Effector memory CD8-positive, alpha-beta T cell (primary cell): ENCODE results near the gene COG5.

Experiments used
- ATAC-seq: fragments of 150-1000 bp; cut with Tn5 transposase; replicated peaks from 2 replicates; pipeline ENCODE4 v1.10.0; 2021; ENCODE audit warnings: mild to moderate bottlenecking, moderate library complexity
- DNase-seq, 3 experiments: peaks; one replicate each; pipeline ENCODE4 v3.0.0; 2021
- H3K27ac Mint-ChIP-seq, 2 donors: one replicate each; pipeline ENCODE4 v1.8.0; 2022; ENCODE audit warnings: mild to moderate bottlenecking in 2 of 2, mixed read lengths in 2 of 2, moderate library complexity in 2 of 2
- H3K27me3 Mint-ChIP-seq, 2 donors: one replicate each; pipeline ENCODE4 v1.8.0; 2022; ENCODE audit warnings: mixed read lengths in 2 of 2
- H3K36me3 Mint-ChIP-seq: one replicate; pipeline ENCODE4 v1.8.0; 2022; ENCODE audit warnings: mild to moderate bottlenecking, moderate library complexity, mixed read lengths; ENCODE audit not compliant: insufficient read depth
- H3K4me1 Mint-ChIP-seq, 2 donors: one replicate each; pipeline ENCODE4 v1.8.0; 2022; ENCODE audit warnings: low read depth in 2 of 2, mixed read lengths in 2 of 2
- H3K4me3 Mint-ChIP-seq, 2 donors: one replicate each; pipeline ENCODE4 v1.8.0; 2022; ENCODE audit warnings: mild to moderate bottlenecking in 2 of 2, mixed read lengths in 2 of 2, moderate library complexity in 2 of 2
- H3K9me3 Mint-ChIP-seq, 2 donors: one replicate each; pipeline ENCODE4 v1.8.0; 2022; ENCODE audit warnings: mixed read lengths in 2 of 2

COG5 gene

DNA sequence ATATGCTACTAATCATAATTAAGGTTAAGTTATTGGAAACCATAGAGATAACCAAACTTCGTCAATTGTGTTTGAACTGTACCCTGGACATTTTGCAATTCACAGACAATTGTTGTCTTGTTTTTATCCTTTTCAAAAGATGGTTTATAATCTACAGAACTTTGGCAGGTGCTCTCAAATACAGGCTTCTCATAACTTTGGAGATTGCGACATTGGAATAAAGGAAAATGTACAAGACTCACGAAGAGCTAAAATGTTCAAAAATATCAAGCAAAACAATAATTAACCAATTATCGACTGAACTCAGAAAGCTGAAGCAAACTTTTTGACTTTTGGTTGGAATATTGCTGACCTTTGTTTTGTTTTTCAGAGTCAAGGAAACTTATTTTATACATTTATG is 182.3 kb downstream of the COG5 start:
- DNase-seq (no peak), ATAC-seq (no peak)
- Mint-ChIP-seq H3K27ac (no peak overlapping the region), H3K4me3 (no peak overlapping the region), H3K36me3 (no peaks in the 10 kb centered on the region), H3K27me3 (no peaks in the 10 kb centered on the region), H3K9me3 (no peaks in the 10 kb centered on the region), H3K4me1 (peaks cover 3 to 11% of the 10 kb centered on the region in 2 donors)

DNA sequence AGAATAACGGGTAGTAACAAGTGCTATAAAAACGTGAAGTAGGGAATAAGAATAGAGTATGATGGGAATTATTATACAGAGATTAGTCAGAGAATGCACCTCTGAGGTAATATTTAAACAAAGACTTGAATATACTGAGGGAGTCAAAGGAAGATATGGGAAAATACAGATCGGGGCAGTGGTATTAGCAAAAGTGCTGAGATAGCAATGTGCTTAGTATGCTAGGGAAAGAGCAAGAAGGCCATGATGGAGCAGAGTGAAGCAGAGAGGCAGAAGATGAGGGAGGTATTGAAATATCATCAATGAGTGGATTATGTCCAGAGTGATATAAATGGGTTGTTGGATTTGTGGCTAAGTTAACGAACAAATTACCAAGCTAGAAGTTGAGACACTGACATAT is 190.4 kb downstream of the COG5 start:
- no peak for DNase-seq
- no peak for ATAC-seq
- Mint-ChIP-seq H3K27me3 (no peaks in the 10 kb centered on the region), H3K36me3 (peaks cover 7% of the 10 kb centered on the region), H3K4me3 (no peak overlapping the region), H3K9me3 (no peaks in the 10 kb centered on the region), H3K4me1 (peaks cover 0 to 3% of the 10 kb centered on the region in 2 donors), H3K27ac (no peak overlapping the region)

DNA sequence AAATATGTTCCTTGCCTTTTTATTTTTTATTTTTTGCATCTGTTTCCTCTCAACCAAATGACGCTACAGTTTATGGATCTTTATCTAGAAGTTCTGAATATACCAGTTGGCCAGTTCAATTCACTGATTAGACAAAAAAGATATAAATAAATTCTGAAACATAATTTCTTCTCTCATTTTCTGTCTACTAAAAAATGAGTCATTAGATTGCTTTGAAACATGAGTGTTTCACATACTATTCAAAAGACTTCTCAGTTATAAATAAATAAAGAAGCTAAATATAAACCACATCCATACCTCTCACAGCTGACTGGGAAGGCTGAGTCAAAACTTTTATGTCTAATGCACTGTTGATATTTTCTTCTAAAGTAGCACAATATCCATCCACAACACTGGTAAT is 191.4 kb downstream of the COG5 start:
- ATAC-seq (no peak), DNase-seq (no peak)
- no peak overlapping the region for H3K4me3 Mint-ChIP-seq
- H3K4me1 Mint-ChIP-seq = no peaks in the 10 kb centered on the region
- H3K36me3 Mint-ChIP-seq = peaks cover 7% of the 10 kb centered on the region
- no peaks in the 10 kb centered on the region for H3K27me3 Mint-ChIP-seq
- H3K27ac Mint-ChIP-seq = no peak overlapping the region
- no peaks in the 10 kb centered on the region for H3K9me3 Mint-ChIP-seq

DNA sequence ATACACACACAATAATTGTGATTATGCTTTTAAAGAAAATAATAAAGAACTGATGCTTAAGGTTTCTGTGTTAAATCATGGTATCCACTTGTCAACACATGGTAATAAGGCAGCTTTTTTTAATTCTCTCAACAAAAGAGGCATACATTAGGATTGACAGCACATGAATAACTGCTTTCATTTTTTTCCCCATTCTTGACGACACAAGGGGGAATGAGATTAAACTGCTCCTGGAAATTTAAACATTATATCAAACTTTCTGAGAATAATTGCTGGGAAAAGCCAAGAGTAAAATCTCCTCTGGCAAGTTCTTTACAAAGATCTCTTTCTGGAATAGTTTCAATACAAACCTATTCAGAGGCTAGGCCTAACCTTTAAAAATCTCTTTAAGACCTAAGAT is 192.9 kb downstream of the COG5 start:
- no peak overlapping the region for H3K27ac Mint-ChIP-seq
- no peak overlapping the region for H3K4me3 Mint-ChIP-seq
- peaks cover 10% of the 10 kb centered on the region for H3K36me3 Mint-ChIP-seq
- peaks cover 5 to 8% of the 10 kb centered on the region in 2 donors for H3K4me1 Mint-ChIP-seq
- no peak for DNase-seq
- H3K9me3 Mint-ChIP-seq = no peaks in the 10 kb centered on the region
- ATAC-seq = no peak
- H3K27me3 Mint-ChIP-seq = no peaks in the 10 kb centered on the region

DNA sequence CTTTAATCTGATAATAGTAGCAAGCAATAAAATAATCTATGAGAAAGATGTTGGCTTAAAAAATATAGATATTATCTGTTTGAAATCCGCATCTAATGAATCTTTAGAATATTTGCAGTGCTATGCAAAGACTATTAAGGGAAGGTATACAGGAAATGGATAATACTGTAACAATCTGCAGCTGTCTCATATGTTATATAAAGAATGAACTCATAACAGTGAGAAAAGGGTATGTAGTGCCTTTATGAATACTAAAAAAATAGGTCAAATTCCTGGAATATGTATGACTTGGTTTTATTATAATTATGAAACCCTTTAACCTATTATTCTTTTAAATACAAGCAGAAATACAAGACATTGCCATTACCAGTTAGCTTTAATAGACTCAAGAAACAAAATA is 198.9 kb downstream of the COG5 start:
- Mint-ChIP-seq H3K4me1 (peaks cover 5 to 8% of the 10 kb centered on the region in 2 donors), H3K4me3 (no peak overlapping the region), H3K27ac (no peak overlapping the region), H3K9me3 (no peaks in the 10 kb centered on the region), H3K27me3 (no peaks in the 10 kb centered on the region), H3K36me3 (peaks cover 15% of the 10 kb centered on the region)
- no peak for ATAC-seq
- DNase-seq = no peak

DNA sequence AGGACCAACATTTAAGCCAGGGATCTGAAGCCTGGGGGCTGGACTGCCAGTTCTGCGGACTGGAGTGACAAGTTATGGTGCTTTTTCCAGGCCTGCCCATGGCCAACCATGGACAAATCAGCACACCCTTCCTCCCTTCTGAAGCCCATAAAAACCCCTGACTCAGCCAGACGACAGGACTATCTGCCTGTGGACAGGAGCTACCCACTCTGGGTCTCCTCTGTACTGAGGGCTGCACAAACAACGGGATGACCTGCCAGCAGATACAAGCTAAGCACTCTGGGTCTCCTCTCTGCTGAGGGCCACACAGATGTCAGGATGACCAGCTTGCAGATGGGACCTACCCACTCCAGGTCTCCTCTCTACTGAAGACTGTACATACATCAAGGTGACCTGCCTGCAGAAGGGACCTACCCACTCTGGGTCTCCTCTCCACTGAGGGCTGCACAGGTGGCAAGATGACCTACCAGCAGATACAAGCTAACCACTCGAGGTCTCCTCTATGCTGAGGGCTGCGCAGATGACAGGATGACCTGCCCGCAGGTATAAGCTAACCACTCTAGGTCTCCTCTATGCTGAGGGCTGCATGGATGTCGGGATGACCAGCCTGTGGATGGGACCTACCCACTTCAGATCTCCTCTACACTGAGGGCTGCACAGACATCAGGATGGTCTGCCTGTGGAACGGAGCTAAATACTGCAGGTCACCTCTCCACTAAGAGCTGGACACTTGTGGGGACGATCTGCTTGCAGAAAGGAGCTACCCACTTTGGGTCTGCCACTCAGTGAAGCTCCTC is 204.0 kb downstream of the COG5 start:
- Mint-ChIP-seq H3K27me3 (no peaks in the 10 kb centered on the region), H3K9me3 (no peaks in the 10 kb centered on the region), H3K4me3 (no peak overlapping the region), H3K4me1 (no peaks in the 10 kb centered on the region), H3K36me3 (peaks cover 10% of the 10 kb centered on the region), H3K27ac (no peak overlapping the region)
- DNase-seq = no peak
- no peak for ATAC-seq

DNA sequence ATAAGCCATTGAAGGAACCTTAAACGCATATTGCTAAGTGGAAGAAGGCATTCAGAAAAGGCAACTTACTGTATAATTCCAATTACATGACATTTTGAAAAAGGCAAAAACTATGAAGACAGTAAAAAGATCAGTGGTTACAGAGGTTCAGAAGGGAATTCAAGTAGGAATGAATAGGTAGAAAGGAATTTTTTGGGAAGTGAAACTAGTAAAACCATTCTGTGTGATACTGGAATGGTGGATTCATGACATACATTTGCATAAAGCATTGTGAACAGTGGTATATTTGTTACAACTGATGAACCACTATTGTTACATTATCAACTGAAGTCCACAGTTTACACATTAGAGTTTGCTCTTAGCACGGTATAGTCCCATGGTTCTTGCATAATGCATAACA is 208.1 kb downstream of the COG5 start:
- Mint-ChIP-seq H3K9me3 (no peaks in the 10 kb centered on the region), H3K4me3 (no peak overlapping the region), H3K36me3 (peaks cover 5% of the 10 kb centered on the region), H3K27me3 (no peaks in the 10 kb centered on the region), H3K27ac (no peak overlapping the region), H3K4me1 (no peaks in the 10 kb centered on the region)
- DNase-seq (no peak), ATAC-seq (no peak)

DNA sequence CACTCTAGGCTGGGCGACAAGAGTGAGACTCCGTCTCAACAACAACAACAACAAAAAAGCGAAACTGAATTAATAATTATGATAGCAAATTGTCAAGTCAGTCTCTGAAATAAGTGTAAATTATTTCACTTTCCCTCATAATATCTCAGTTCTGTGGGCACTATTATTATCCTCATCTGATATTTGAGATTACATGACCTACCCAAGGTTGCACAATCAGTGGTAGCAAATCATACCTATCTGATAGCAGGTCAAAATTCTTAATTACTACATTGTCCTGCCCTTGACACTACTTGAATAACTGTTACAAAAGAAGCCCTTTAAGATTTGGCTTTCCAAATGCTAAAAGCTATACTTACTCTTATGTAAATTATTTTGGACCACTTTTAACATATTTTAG is 209.1 kb downstream of the COG5 start:
- Mint-ChIP-seq H3K36me3 (no peaks in the 10 kb centered on the region), H3K27me3 (no peaks in the 10 kb centered on the region), H3K27ac (no peak overlapping the region), H3K4me3 (no peak overlapping the region), H3K9me3 (no peaks in the 10 kb centered on the region), H3K4me1 (no peaks in the 10 kb centered on the region)
- ATAC-seq = no peak
- DNase-seq = no peak

DNA sequence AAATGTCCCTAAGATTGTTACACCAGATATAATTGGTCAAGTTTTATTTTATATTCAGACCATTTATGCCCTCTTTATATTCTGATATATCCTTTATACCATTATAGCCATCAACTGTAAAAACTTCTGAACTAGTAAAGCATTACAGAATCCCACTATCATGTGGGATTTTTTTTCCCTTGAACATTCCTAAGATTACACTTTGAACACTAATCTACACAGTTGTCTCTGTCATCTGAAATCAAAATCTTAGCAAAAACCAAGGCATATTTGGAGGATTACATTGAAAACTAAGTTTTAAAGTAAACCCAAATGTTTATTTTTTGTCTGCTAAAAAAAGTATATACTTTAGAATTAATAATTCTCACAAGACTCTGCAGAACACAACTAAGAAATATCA is 210.0 kb downstream of the COG5 start:
- no peaks in the 10 kb centered on the region for H3K27me3 Mint-ChIP-seq
- no peaks in the 10 kb centered on the region for H3K9me3 Mint-ChIP-seq
- H3K27ac Mint-ChIP-seq = no peak overlapping the region
- ATAC-seq (no peak), DNase-seq (no peak)
- no peaks in the 10 kb centered on the region for H3K36me3 Mint-ChIP-seq
- no peaks in the 10 kb centered on the region for H3K4me1 Mint-ChIP-seq
- no peak overlapping the region for H3K4me3 Mint-ChIP-seq

DNA sequence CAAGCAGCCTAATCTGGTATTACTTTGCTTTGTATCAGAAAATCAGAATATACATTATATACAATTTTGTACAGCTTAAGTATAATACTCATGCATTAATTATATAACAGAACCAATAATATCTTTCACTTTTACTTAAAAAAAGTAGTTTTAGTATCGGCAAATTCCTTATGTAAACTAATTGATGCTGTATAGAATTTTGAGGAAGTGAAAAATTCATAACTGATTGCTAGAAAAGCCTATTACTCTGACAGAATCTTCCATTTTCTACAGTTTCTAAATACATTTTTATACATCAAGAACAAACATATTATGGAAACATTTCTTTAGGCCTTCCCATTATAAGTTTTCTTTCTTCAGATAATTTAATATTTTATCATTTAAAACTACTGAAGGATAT is 217.8 kb downstream of the COG5 start:
- no peak overlapping the region for H3K27ac Mint-ChIP-seq
- no peak for ATAC-seq
- H3K4me3 Mint-ChIP-seq = no peak overlapping the region
- no peaks in the 10 kb centered on the region for H3K27me3 Mint-ChIP-seq
- no peaks in the 10 kb centered on the region for H3K36me3 Mint-ChIP-seq
- DNase-seq = no peak
- peaks cover 0 to 2% of the 10 kb centered on the region in 2 donors for H3K4me1 Mint-ChIP-seq
- no peaks in the 10 kb centered on the region for H3K9me3 Mint-ChIP-seq

DNA sequence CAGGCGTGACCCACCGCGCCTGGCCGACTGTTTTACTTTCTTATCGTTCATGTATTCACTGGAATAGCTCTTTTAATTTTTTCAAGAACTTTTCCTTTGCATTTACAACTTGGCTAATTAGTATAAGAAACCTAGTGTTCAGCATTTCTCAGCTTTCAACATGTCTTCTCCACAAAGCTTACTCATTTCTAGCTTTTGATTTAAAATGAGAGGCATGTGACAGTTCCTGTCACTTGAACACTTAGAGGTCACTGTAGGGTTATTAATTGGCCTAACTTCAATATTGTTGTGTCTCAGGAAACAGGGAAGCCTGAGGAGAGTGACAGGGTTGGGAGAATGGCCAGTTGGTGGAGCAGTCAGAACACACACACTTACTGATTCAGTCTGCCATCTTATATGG is 218.9 kb downstream of the COG5 start:
- Mint-ChIP-seq H3K27me3 (no peaks in the 10 kb centered on the region), H3K36me3 (no peaks in the 10 kb centered on the region), H3K4me1 (peaks cover 7 to 8% of the 10 kb centered on the region in 2 donors), H3K9me3 (no peaks in the 10 kb centered on the region), H3K27ac (no peak overlapping the region), H3K4me3 (no peak overlapping the region)
- ATAC-seq = no peak
- no peak for DNase-seq

DNA sequence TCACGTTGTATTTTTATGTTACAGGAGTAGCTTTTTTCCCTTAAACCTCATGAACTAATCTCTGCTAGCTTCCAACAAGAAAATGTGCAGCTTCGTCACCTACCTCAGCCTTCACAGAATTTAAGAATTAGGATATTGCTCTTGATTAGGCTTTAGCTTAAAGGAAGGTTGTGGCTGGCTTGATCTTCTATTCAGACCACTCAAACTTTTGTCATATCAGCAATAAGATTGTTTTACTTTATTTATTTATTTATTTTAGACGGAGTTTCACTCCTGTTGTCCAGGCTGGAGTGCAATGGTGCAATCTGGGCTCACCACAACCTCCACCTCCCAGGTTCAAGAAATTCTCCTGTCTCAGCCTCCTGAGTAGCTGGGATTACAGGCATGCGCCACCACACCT is 219.4 kb downstream of the COG5 start:
- H3K9me3 Mint-ChIP-seq = no peaks in the 10 kb centered on the region
- DNase-seq = no peak
- peaks cover 7 to 8% of the 10 kb centered on the region in 2 donors for H3K4me1 Mint-ChIP-seq
- H3K27me3 Mint-ChIP-seq = no peaks in the 10 kb centered on the region
- ATAC-seq = no peak
- no peak overlapping the region for H3K27ac Mint-ChIP-seq
- no peak overlapping the region for H3K4me3 Mint-ChIP-seq
- H3K36me3 Mint-ChIP-seq = peaks cover 2% of the 10 kb centered on the region

DNA sequence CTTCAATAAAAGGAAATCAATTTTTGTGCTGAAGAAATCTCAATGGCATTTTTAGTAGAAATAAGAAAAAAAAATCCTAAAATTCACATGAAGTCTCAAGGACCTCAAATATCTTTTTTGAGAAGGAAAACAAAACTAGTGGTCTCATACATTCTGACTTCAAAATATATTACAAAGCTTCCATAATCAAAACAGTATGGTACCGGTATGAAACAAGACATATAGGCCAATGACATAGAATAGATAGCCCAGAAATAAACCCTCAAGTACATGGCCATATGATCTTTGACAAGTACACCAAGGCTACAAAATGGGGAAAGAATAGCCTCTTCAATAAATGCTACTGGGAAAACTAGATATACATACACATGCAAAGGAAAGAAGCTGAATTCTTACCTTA is 225.6 kb downstream of the COG5 start:
- Mint-ChIP-seq H3K27me3 (no peaks in the 10 kb centered on the region), H3K4me3 (no peak overlapping the region), H3K9me3 (no peaks in the 10 kb centered on the region), H3K36me3 (peaks cover 2% of the 10 kb centered on the region), H3K27ac (no peak overlapping the region), H3K4me1 (peaks cover 7 to 8% of the 10 kb centered on the region in 2 donors)
- ATAC-seq = no peak
- DNase-seq = no peak

DNA sequence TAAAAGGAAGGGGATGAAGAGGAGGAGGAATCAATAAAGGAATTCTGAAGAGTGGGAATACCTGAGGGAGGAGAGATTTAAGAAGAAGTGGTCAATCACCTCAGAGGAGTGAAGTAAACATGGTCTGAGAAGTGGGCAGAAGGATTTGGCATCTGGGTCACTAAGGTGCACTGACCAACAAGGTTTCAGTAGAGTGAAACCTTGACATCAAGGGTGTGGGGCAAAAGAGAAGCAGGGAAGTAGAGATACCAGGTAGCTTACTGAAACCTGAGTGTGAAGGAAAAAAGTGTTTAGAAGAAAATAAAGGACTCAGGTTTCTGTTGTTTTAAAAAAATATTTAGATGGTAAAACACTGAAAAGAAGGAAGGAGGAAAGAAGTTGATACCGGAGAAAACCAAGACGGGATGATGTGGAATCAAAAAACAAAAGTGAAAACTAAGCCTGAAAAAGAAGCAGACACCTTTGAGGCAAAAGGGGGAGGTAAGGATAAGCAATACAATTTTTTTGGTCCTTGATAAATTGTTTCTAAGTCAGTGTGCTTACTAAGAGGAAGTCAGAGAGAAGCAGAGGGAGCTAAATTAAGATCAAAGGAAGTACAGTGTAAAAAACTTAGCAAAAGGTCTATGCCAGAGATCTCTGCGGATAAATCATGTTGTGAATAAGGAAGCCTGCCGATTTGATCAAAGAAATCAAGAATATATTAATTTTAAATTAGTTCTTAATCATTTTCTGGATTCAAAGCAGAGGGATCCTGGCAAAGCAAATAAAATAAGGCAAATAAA is 231.0 kb downstream of the COG5 start:
- H3K36me3 Mint-ChIP-seq = no peaks in the 10 kb centered on the region
- DNase-seq = no peak
- no peaks in the 10 kb centered on the region for H3K27me3 Mint-ChIP-seq
- no peak for ATAC-seq
- no peak overlapping the region for H3K4me3 Mint-ChIP-seq
- H3K27ac Mint-ChIP-seq = no peak overlapping the region
- H3K9me3 Mint-ChIP-seq = no peaks in the 10 kb centered on the region
- peaks cover 3 to 5% of the 10 kb centered on the region in 2 donors for H3K4me1 Mint-ChIP-seq
